Skin of body (tissue), 2 donors: Measurements from ENCODE around the gene DCTN5. TPM values are rescaled to one million over a fixed set of nuclear protein-coding genes. Genes with fewer than 3 reads are reported as not detected.
A peak's percentile ranks its signal among the peaks of the same experiment; 100 is the strongest.

ENCODE experiments used
- DNase-seq: peaks from one replicate; lab custom pipeline; 2025; lab: John Stamatoyannopoulos, UW
- total RNA-seq: library from RNA; depleted of rRNA; stranded (reverse); fragments of >200 nt; gene quantifications from one replicate; pipeline ENCODE4 v1.2.3, GENCODE V29; 2014

The DCTN5 gene
- total RNA-seq, 1 donor from 2014 or later: 25.4 TPM

GRCh38 chr16:23663918-23664317, 22.7 kb downstream of the DCTN5 start:
- no peak for DNase-seq

GRCh38 chr16:23666571-23667354, 25.5 kb downstream of the DCTN5 start:
- no peak for DNase-seq

GRCh38 chr16:23667355-23667659, 26.0 kb downstream of the DCTN5 start:
- no peak for DNase-seq

GRCh38 chr16:23668225-23668624, 27.0 kb downstream of the DCTN5 start:
- DNase-seq: no peak

- no peak for DNase-seq
These were observed 27.6 kb downstream of the DCTN5 start for GRCh38 chr16:23668873-23669272.

- no peak for DNase-seq
These were observed 29.0 kb downstream of the DCTN5 start for GRCh38 chr16:23670137-23670776.

GRCh38 chr16:23673971-23674614, 32.8 kb downstream of the DCTN5 start:
- no peak for DNase-seq

- no peak for DNase-seq
These were observed 35.7 kb downstream of the DCTN5 start for GRCh38 chr16:23676924-23677480.

- DNase-seq: peak; percentile 50
These were observed 37.4 kb downstream of the DCTN5 start, which contains the start of gene PLK1 for GRCh38 chr16:23678430-23679273. Gene PLK1 (plus strand): TSS chr16:23678889. CDS start chr16:23678933, 44 bp downstream.

- DNase-seq: no peak
These were observed 38.2 kb downstream of the DCTN5 start for GRCh38 chr16:23679274-23679985.

GRCh38 chr16:23679986-23680336, 38.7 kb downstream of the DCTN5 start:
- no peak for DNase-seq

- DNase-seq: no peak
These were observed 40.9 kb downstream of the DCTN5 start for GRCh38 chr16:23682181-23682580.

GRCh38 chr16:23683487-23683886, 42.2 kb downstream of the DCTN5 start:
- DNase-seq: no peak

- no peak for DNase-seq
These were observed 46.0 kb downstream of the DCTN5 start for GRCh38 chr16:23687034-23687808.

GRCh38 chr16:23689442-23690187, 48.3 kb downstream of the DCTN5 start:
- DNase-seq: no peak

GRCh38 chr16:23690771-23691482, 49.7 kb downstream of the DCTN5 start:
- DNase-seq: no peak

GRCh38 chr16:23691483-23692189, 50.4 kb downstream of the DCTN5 start:
- no peak for DNase-seq
